Endothelial cell of hepatic sinusoid (primary cell): Measurements from ENCODE around the gene LSM11.

Experiments used
- in situ Hi-C: cut with HindIII; loops from 2 replicates; pipeline ENCODE4 v1.10.0; 2017; ENCODE audit warnings: low sequenced_read_pairs

The LSM11 gene

DNA sequence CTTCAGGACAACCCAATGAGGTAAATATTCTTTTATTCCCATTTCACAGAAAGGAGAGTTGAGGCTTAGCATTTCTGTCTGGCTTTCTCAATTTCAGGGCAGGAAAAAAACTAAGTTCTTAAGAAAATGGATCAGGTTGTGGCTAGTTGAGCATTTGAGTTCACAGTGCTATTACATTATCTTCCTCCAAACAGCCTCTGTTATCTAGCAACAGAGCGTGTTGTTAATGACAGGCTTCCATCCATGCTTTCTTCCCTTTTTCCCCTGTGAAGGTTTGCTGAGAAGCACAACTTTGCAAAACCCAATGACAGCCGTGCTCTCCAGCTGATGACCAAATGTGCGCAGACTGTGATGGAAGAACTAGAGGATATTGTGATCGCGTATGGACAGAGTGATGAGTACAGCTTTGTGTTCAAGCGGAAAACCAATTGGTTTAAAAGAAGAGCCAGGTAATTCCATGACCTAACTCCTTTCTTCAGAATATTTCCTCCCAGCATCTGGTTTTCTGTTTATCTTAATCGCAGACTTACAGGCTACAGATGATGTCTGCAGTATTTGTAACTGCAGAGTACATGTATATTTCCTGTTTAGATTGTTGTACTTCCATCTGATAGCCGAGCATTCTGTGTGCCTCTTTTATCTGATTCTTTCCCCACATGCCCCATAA lies 10.8 kb upstream of the LSM11 start:
- in situ Hi-C loops, result loop anchor here (25.0 kb wide), 1 partner anchor 395 kb away; a partner anchor contains a TSS

GRCh38 chr5:157734436-157734835 lies 9.1 kb upstream of the LSM11 start:
- in situ Hi-C loops, result loop anchor here (25.0 kb wide), 1 partner anchor 397 kb away; a partner anchor contains a TSS

- in situ Hi-C loops, result loop anchor here (25.0 kb wide), 1 partner anchor 399 kb away; a partner anchor contains a TSS
Observed at GRCh38 chr5:157735991-157736390, 7.5 kb upstream of the LSM11 start.

DNA sequence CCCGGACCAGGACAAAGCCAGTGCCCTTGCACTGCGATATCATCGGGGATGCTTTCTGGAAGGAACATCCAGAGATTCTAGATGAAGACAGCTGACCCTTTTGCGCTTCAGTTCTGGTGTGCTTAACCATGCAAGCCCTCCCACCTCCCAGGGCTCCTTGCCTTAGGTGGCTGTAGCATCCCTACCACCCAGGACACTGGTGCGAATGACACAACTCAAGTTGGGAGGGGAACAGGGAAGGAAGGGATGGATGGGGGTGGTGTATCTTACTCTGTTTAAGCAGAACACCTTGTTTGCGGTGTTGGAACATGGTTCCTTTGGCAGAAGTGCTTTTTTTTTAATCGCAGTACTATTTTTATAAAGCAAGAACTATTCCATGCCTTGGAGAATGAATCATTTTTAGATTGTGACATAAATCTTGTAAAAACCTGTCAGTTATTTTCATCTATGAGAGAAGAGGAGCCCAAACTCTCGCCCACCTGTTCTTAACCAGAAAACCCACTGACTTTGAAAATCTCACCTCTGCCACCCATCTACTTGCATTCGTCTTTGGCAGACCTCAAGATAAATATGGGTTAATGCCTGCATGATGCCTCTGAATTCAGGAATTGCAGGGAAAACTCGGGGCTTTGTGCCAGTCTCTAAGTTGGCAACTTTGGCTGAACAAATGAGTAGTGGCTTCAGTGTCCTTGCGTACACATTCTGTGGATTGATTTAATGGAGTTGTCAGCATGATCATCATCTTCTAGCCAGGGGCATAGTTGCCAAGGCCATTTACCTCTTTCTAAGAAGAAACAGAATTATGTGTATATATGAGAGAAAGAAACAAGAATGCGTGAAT lies 3.9 kb upstream of the LSM11 start:
- in situ Hi-C loops, result loop anchor here (25.0 kb wide), 1 partner anchor 402 kb away; a partner anchor contains a TSS

- in situ Hi-C loops, result loop anchor here (25.0 kb wide), 1 partner anchor 403 kb away; a partner anchor contains a TSS
Observed at GRCh38 chr5:157740229-157740610, 3.3 kb upstream of the LSM11 start.

- in situ Hi-C loops, result loop anchor here (25.0 kb wide), 1 partner anchor 404 kb away; a partner anchor contains a TSS
Observed at GRCh38 chr5:157741131-157741530, 2.4 kb upstream of the LSM11 start.

GRCh38 chr5:157744051-157745011 lies 819 bp downstream of the LSM11 start:
- in situ Hi-C loops, result loop anchor here (5.0 to 25.0 kb wide), 2 partner anchors 68 to 407 kb away; a partner anchor contains a TSS

GRCh38 chr5:157745041-157745456 lies 1.5 kb downstream of the LSM11 start:
- in situ Hi-C loops, result loop anchor here (5.0 to 25.0 kb wide), 2 partner anchors 67 to 408 kb away; a partner anchor contains a TSS

DNA sequence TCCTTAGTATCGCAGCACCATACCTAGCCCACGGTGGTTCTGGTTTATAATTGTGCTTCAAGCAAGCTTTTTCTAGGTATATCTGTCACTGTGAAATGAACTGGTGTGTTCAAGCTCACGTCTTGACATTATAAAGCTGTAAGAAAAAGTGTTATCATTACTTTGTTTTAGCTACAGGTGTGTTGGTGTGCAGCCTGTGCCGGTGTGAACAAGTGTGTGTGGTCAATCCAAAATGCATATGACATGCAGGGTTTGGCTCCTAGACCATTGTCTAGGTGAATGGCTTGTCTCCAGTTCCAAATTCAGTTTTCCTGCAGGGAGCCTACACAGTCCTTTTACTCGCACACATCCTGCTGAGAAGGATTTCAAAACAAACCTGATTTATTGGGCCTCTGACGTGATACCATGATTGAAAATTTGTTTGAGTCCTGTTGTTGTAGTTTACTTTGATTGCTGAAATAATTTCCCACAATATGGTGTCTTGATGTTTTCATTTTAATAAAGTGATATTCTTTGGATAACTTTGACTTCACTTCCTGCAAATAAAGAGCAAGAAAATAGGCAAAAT lies 3.7 kb downstream of the LSM11 start:
- in situ Hi-C loops, result loop anchor here (5.0 to 25.0 kb wide), 2 partner anchors 65 to 410 kb away; a partner anchor contains a TSS

DNA sequence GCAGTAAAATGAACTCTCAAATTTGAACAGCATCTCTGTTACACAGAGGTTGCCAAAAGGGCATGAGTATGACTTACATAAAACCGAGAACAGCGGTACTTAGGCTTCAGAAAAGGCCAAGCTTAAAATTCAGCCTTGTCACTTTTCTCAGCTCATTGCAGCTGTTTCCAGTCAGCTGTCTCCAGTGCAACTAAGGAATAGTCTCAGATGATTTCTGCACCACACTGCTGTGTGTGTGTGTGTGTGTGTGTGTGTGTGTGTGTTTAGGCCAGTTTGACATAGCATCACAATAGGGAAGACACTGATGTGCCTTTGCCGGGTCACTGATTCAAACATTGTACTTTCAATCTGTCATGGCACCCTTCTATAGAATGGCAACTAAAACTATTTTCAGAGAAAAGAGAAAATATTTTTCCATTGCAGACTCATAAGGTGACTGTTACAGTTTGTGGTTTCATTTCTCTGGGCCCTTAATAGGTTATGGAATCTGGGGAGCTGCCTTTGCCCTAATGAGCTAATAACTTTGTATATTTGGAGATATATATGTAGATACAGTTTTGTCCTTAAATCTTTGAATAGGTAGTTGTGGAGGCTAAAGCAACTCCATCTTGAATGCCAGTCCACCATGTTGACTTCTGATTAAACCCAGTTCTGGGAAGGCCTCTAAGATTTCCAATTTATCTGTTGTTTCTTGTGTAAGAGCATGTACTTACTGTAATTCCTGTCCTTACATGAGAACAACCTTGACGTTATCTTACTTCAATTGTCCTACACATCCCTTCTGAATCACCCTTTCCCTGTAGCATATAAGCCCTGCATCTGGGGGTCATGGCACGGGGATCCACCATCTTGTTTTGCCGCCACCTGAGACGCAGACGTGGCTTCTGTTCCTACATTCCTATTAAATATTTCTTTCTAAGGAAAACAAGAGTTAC lies 4.5 kb downstream of the LSM11 start:
- in situ Hi-C loops, result loop anchor here (5.0 to 25.0 kb wide), 2 partner anchors 64 to 411 kb away; a partner anchor contains a TSS

DNA sequence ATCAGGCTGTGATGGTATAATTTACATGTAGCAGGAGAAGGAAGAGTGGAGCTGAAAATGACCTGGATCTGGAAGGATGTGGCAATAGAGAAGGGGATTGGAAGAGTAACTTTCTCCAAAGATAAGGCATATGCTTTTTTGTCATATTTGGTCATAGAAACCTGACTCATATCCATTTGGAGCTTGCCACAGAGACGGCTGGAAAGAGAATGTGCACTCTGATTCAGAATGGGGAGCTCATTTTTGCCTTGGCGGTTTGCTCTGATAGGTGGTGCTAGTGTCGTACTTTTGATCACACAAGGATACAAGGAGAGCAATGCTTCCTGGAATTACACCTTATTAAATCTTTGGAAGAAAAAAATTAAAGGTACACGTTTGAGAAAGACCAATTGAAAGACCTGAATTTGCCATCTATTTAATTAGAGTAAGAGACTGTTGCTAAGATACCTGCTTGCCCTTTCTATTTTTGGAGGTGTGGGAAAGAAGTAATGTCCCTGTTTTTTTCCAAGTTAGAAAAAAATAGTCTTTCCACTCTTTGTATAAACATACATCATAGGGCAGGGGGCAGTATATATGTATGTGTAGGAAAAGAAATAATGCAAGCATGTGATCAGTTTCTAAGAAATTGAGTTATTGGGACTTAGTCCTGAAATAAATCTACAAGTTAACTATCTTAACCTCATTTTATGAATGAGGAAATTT lies 5.4 kb downstream of the LSM11 start:
- in situ Hi-C loops, result loop anchor here (5.0 to 25.0 kb wide), 2 partner anchors 63 to 412 kb away; a partner anchor contains a TSS

- in situ Hi-C loops, result loop anchor here (5.0 to 25.0 kb wide), 2 partner anchors 63 to 412 kb away; a partner anchor contains a TSS
Observed at GRCh38 chr5:157749462-157749799, 5.9 kb downstream of the LSM11 start.

DNA sequence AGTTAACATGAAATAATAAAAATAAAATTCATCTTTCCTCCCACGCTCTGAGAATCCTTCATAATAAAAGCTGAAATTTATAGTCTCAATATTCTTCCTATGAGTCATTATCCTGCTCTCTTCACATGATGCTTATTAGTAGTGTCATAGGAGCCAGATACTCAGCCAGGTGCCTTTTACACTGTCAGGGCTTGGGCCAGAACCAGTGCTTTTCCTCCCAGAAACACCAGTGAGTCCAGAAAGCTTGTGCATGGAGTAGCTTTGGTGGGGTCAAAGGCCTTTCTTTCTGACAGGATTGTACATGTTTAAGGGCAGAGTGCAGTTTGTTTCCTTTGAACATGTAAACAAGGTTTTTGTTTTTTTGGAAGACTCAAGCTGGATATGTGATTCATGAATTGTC lies 6.8 kb downstream of the LSM11 start:
- in situ Hi-C loops, result no loop called here

DNA sequence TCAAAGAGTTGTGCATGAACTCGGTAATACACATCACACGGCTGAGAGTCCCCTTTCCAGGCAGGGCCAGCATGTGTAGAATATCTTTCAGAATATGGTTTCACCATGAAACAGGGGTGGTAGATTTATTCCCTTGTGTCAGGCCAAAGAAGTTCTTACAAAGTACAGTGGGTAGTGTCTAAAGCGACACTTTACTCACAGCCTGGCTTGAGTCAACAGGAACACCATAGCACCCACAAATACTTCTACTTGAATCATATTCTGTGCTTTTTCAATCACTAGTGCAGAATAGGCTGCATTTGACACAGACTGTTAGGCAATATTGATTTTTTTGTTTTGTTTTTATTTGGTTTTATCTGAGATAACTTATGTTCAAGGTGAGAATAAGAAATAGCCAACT lies 12.6 kb downstream of the LSM11 start:
- in situ Hi-C loops, result no loop called here

- in situ Hi-C loops, result no loop called here
Observed at GRCh38 chr5:157758706-157759105, 15.2 kb downstream of the LSM11 start.

GRCh38 chr5:157761690-157762621 lies 18.4 kb downstream of the LSM11 start:
- in situ Hi-C loops, result no loop called here

DNA sequence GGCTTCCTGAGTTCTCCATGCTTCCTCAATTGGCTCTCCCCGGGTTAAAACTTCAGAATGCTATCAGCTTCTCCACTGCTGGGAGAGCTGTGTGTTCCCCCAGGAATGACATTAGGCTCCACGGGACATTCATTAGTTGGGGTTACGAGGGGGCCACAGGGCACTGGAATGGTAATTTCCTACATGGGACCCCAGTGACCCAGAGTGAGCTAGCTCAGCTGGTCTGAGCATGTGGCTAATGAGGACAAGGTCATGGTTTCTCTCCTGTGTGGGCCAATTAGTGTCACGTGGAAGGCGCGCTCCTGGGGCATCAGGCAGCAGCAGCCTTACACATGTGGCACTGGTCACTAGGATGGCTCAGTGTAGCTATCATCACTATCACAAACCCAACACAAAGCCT lies 21.0 kb downstream of the LSM11 start:
- in situ Hi-C loops, result no loop called here
